Muscle of back (tissue), 11 donors: ENCODE measurements around the gene KIRREL3. TPM values are rescaled to one million over a fixed set of nuclear protein-coding genes. Genes with fewer than 3 reads are reported as not detected.
"Not testable (repeated sequence)": the region's sequence is repeated elsewhere in the genome, so short reads cannot be mapped to it uniquely, and the experiment has no call there.

Experiments used
- DNase-seq, 3 donors: peaks; one replicate each; pipeline versions ENCODE4 v3.0.0 to v3.0.0-alpha.2; 2013
- polyA plus RNA-seq, 10 donors: library from polyadenylated mRNA; unstranded; fragments of 120-200 nt; gene quantifications; one replicate each; pipeline ENCODE4 v1.2.1, GENCODE V29; 2013; ENCODE audit not compliant: insufficient read length in 10 of 10

KIRREL3 gene
- polyA plus RNA-seq, 10 donors: 0.44 to 2.8 (median 1.2) TPM

GRCh38 chr11:126956635-126957034 lies 43.9 kb downstream of the KIRREL3 start:
- DNase-seq: no peak

- DNase-seq: not testable (repeated sequence)
These were observed 48.0 kb downstream of the KIRREL3 start for GRCh38 chr11:126952533-126952932.

- no peak for DNase-seq
These were observed 49.1 kb downstream of the KIRREL3 start for GRCh38 chr11:126951465-126951864.

- peak in 1 of 3 donors; percentile 64 for DNase-seq
These were observed 51.3 kb downstream of the KIRREL3 start for GRCh38 chr11:126949066-126949891.

GRCh38 chr11:126948563-126948962 lies 52.0 kb downstream of the KIRREL3 start:
- no peak for DNase-seq

GRCh38 chr11:126945319-126945718 lies 55.3 kb downstream of the KIRREL3 start:
- DNase-seq: no peak

- DNase-seq: no peak
These were observed 57.3 kb downstream of the KIRREL3 start for GRCh38 chr11:126943316-126943715.

- no peak for DNase-seq
These were observed 58.4 kb downstream of the KIRREL3 start for GRCh38 chr11:126942146-126942545.

GRCh38 chr11:126939552-126939951 lies 61.0 kb downstream of the KIRREL3 start:
- no peak for DNase-seq

GRCh38 chr11:126938718-126939117 lies 61.9 kb downstream of the KIRREL3 start:
- DNase-seq: no peak

GRCh38 chr11:126930091-126930841 lies 70.3 kb downstream of the KIRREL3 start:
- no peak for DNase-seq

GRCh38 chr11:126929179-126930061 lies 71.2 kb downstream of the KIRREL3 start:
- peak; percentile 66 to 80 (median 69) for DNase-seq

GRCh38 chr11:126927623-126928022 lies 72.9 kb downstream of the KIRREL3 start:
- DNase-seq: no peak

GRCh38 chr11:126926376-126926791 lies 74.2 kb downstream of the KIRREL3 start:
- no peak for DNase-seq

GRCh38 chr11:126925321-126926093 lies 75.1 kb downstream of the KIRREL3 start:
- peak in 2 of 3 donors; percentile 18 to 22 for DNase-seq

- peak in 1 of 3 donors; percentile 20 for DNase-seq
These were observed 76.1 kb downstream of the KIRREL3 start for GRCh38 chr11:126924376-126925040.

- no peak for DNase-seq
These were observed 79.7 kb downstream of the KIRREL3 start for GRCh38 chr11:126920833-126921232.

GRCh38 chr11:126919147-126919823 lies 81.3 kb downstream of the KIRREL3 start:
- no peak for DNase-seq

- peak in 1 of 3 donors; percentile 42 for DNase-seq
These were observed 82.0 kb downstream of the KIRREL3 start for GRCh38 chr11:126918556-126918955.
